SU-DHL-6 (cell line): ENCODE data around the gene CFAP68.

ENCODE experiments used
- H2AFZ ChIP-seq: fragments of 200-600 bp; sonication (generic); 2 replicates; pipeline ENCODE4 v1.6.1; 2014; ENCODE audit warnings: low read depth, mild to moderate bottlenecking, moderate library complexity, mixed read lengths, antibody characterized with exemption, low read length; ENCODE audit not compliant: severe bottlenecking
- H3F3A ChIP-seq: fragments of 200-600 bp; shearing (Covaris generic); 2 replicates; pipeline ENCODE4 v1.6.0; 2016; ENCODE audit warnings: antibody characterized with exemption, mild to moderate bottlenecking; ENCODE audit not compliant: insufficient read depth
- H3K27ac ChIP-seq: fragments of 200-600 bp; sonication (generic); 2 replicates; pipeline ENCODE4 v1.5.1; 2016; ENCODE audit warnings: low read depth, mild to moderate bottlenecking, low read length, moderate library complexity, mixed read lengths
- H3K27me3 ChIP-seq: fragments of 200-600 bp; sonication (generic), shearing (Covaris generic); 2 replicates; pipeline ENCODE4 v1.6.0; 2014; ENCODE audit warnings: mild to moderate bottlenecking, low read length
- H3K36me3 ChIP-seq: fragments of 200-600 bp; sonication (generic); 2 replicates; pipeline ENCODE4 v1.6.1; 2014; ENCODE audit warnings: mild to moderate bottlenecking, low read length, mixed read lengths
- H3K4me2 ChIP-seq: fragments of 300-600, 200-600 bp; shearing (Covaris generic), sonication (generic); 2 replicates; pipeline ENCODE4 v1.6.0; 2014; ENCODE audit warnings: low read length, low read depth, mild to moderate bottlenecking; ENCODE audit not compliant: poor library complexity, severe bottlenecking
- H3K4me3 ChIP-seq: fragments of 200-600 bp; sonication (generic); 2 replicates; pipeline ENCODE4 v1.5.1; 2014; ENCODE audit warnings: antibody characterized with exemption, low read length, mild to moderate bottlenecking, mixed read lengths; ENCODE audit not compliant: insufficient read depth, poor library complexity, severe bottlenecking
- H3K79me2 ChIP-seq: fragments of 200-600 bp; sonication (generic); 2 replicates; pipeline ENCODE4 v1.6.1; 2014; ENCODE audit warnings: mild to moderate bottlenecking, low read length, moderate library complexity; ENCODE audit not compliant: insufficient read depth
- H3K9ac ChIP-seq: fragments of 200-600 bp; sonication (generic); 2 replicates; pipeline ENCODE4 v1.7.0; 2014; ENCODE audit warnings: mild to moderate bottlenecking, low read length
- H3K9me2 ChIP-seq: fragments of 200-600 bp; sonication (generic); replicated peaks from 2 replicates; pipeline ENCODE4 v1.6.1; 2014; ENCODE audit warnings: low read length; ENCODE audit not compliant: insufficient read depth
- H3K9me3 ChIP-seq: fragments of 200-600 bp; sonication (generic); 2 replicates; pipeline ENCODE4 v1.6.1; 2014; ENCODE audit warnings: low read length, mixed read lengths; ENCODE audit not compliant: insufficient read depth
- H4K20me1 ChIP-seq: fragments of 200-600 bp; sonication (generic); 2 replicates; pipeline ENCODE4 v1.6.1; 2014; ENCODE audit warnings: low read depth, mild to moderate bottlenecking, antibody characterized with exemption, low read length, moderate library complexity, mixed read lengths
- CTCF ChIP-seq: fragments of 200-600 bp; sonication (generic); IDR thresholded peaks from one replicate; pipeline ENCODE4 v1.5.1; 2017; ENCODE audit warnings: antibody characterized with exemption, mild to moderate bottlenecking, low read length, moderate library complexity; ENCODE audit not compliant: insufficient read depth, poor library complexity, severe bottlenecking
- EZH2phosphoT487 ChIP-seq: fragments of 200-600 bp; sonication (generic), shearing (Covaris generic); conservative IDR thresholded peaks from 2 replicates; pipeline ENCODE4 v1.6.1; 2018; ENCODE audit warnings: mild to moderate bottlenecking, antibody characterized with exemption, low read length, moderate library complexity, mixed read lengths

CFAP68 gene

DNA sequence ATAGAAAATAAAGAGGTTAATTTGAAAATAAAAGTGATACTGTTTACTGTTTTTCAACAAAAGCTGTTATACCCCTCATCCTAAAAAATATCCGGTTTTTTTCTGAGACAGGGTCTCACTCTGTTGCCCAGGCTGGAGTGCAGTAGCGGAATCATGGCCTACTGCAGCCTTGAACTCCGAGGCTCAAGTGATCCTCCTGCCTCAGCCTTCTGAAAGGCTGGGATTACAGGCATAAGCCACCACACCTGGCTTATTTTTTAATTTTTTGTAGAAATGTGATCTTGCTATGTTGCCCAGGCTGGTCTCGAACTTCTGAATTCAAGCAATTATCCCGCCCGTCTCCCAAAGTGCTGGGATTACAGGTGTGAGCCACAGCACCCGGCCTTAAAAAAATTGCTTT lies 43.7 kb upstream of the CFAP68 start:
- Histone ChIP-seq H4K20me1 (no peaks in the 10 kb centered on the region), H3K9me3 (no peaks in the 10 kb centered on the region), H2AFZ (no peak overlapping the region), H3F3A (no peaks in the 10 kb centered on the region), H3K27ac (no peak overlapping the region), H3K9me2 (no peaks in the 10 kb centered on the region), H3K4me2 (no peak overlapping the region), H3K79me2 (no peaks in the 10 kb centered on the region), H3K27me3 (no peaks in the 10 kb centered on the region), H3K4me3 (no peak overlapping the region), H3K36me3 (peaks cover 8% of the 10 kb centered on the region; the same call in 1 of the 2 replicates), H3K9ac (no peak overlapping the region)
- no peak for TF ChIP-seq CTCF
- TF ChIP-seq EZH2phosphoT487: no peak

GRCh38 chr11:111836162-111836561 lies 43.2 kb upstream of the CFAP68 start:
- Histone ChIP-seq H2AFZ (no peak overlapping the region), H3K27me3 (no peaks in the 10 kb centered on the region), H3K4me3 (no peak overlapping the region), H3K4me2 (no peak overlapping the region), H3K36me3 (peaks cover 8% of the 10 kb centered on the region; the same call in 1 of the 2 replicates), H3K9me3 (no peaks in the 10 kb centered on the region), H3K9me2 (no peaks in the 10 kb centered on the region), H3K27ac (no peak overlapping the region), H3K79me2 (no peaks in the 10 kb centered on the region), H3F3A (no peaks in the 10 kb centered on the region), H4K20me1 (no peaks in the 10 kb centered on the region), H3K9ac (no peak overlapping the region)
- TF ChIP-seq EZH2phosphoT487 (no peak), CTCF (no peak)

DNA sequence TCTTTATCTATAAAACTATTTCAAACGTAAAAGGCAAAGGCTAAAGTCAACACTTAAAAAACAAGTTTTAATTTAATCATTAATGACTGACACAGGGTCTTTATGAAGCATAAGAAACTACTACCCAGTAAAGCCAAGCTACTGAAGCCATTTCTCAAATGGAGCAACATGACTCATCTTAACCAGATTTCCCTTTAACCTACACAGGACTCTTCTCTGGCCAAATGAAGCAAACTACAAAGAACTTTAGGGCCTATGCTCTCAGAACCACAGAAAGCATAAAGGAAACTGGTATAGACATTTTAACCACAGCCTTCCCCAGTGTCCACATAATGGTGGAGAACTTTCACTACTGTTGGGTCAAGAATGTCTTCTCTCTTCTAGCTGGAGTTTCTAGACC lies 42.6 kb upstream of the CFAP68 start:
- Histone ChIP-seq H3F3A (no peaks in the 10 kb centered on the region), H3K27me3 (no peaks in the 10 kb centered on the region), H3K4me3 (no peak overlapping the region), H3K36me3 (peaks cover 8% of the 10 kb centered on the region; the same call in 1 of the 2 replicates), H3K9ac (no peak overlapping the region), H3K79me2 (no peaks in the 10 kb centered on the region), H3K27ac (no peak overlapping the region), H3K9me3 (no peaks in the 10 kb centered on the region), H4K20me1 (no peaks in the 10 kb centered on the region), H3K4me2 (no peak overlapping the region), H3K9me2 (no peaks in the 10 kb centered on the region), H2AFZ (no peak overlapping the region)
- no peak for TF ChIP-seq EZH2phosphoT487
- no peak for TF ChIP-seq CTCF
